Fibroblast of lung (primary cell): ENCODE results near the gene SIM1. TPM values are rescaled to one million over a fixed set of nuclear protein-coding genes. Genes with fewer than 3 reads are reported as not detected.

Source experiments
- DNase-seq, 2 donors: peaks; one replicate each; pipeline versions ENCODE4 v3.0.0 to v3.0.0-alpha.2; 2010; ENCODE audit warnings: low read depth in 2 of 2
- H2AFZ ChIP-seq: 2 replicates; pipeline ENCODE4 v1.5.1; 2012; ENCODE audit warnings: low read length, control low read depth, inconsistent platforms
- H3K27ac ChIP-seq: 2 replicates; pipeline ENCODE4 v1.5.1; 2011; ENCODE audit warnings: low read length, control low read depth; ENCODE audit not compliant: insufficient read depth
- H3K27me3 ChIP-seq: 2 replicates; pipeline ENCODE4 v1.5.1; 2011; ENCODE audit warnings: mild to moderate bottlenecking, low read length; ENCODE audit not compliant: control insufficient read depth, insufficient read depth
- H3K36me3 ChIP-seq: 2 replicates; pipeline ENCODE4 v1.5.1; 2011; ENCODE audit warnings: low read length; ENCODE audit not compliant: control insufficient read depth, insufficient read depth
- H3K4me1 ChIP-seq: 2 replicates; pipeline ENCODE4 v1.5.1; 2011; ENCODE audit warnings: low read length; ENCODE audit not compliant: control insufficient read depth, insufficient read depth; ENCODE audit errors: extremely low read depth
- H3K4me2 ChIP-seq: 2 replicates; pipeline ENCODE4 v1.5.1; 2011; ENCODE audit warnings: low read length, control low read depth; ENCODE audit not compliant: insufficient read depth; ENCODE audit errors: extremely low read depth
- H3K4me3 ChIP-seq, 4 experiments: fragments of 200-600 bp in 1 of 4; sonication (generic) in 1 of 4; replicated peaks in 1 of 4; 2 replicates each; pipeline ENCODE4 v1.5.1; 2011 to 2016; ENCODE audit warnings: low read length in 4 of 4, low read depth in 3 of 4, mild to moderate bottlenecking in 3 of 4, control low read depth in 2 of 4, inconsistent platforms in 1 of 4, mixed read lengths in 1 of 4; ENCODE audit not compliant: insufficient read depth in 1 of 4; ENCODE audit errors: control extremely low read depth in 1 of 4
- H3K79me2 ChIP-seq: 2 replicates; pipeline ENCODE4 v1.5.1; 2012; ENCODE audit warnings: mild to moderate bottlenecking, low read length, inconsistent platforms; ENCODE audit not compliant: control insufficient read depth, insufficient read depth
- H3K9ac ChIP-seq: 2 replicates; pipeline ENCODE4 v1.5.1; 2011; ENCODE audit warnings: mild to moderate bottlenecking, low read length, control low read depth; ENCODE audit not compliant: insufficient read depth
- H3K9me3 ChIP-seq: 2 replicates; pipeline ENCODE4 v1.5.1; 2012; ENCODE audit warnings: low read depth, low read length; ENCODE audit not compliant: control insufficient read depth, insufficient read depth
- H4K20me1 ChIP-seq: 2 replicates; pipeline ENCODE4 v1.5.1; 2011; ENCODE audit warnings: low read length; ENCODE audit not compliant: control insufficient read depth, insufficient read depth; ENCODE audit errors: extremely low read depth
- EZH2 ChIP-seq: IDR thresholded peaks from 2 replicates; pipeline ENCODE4 v1.5.1; 2012; ENCODE audit warnings: low read length, control low read depth, mild to moderate bottlenecking; ENCODE audit errors: missing control alignments
- polyA plus RNA-seq, 2 donors: library from polyadenylated mRNA; depleted of rRNA in 1 of 2; stranded (reverse) in 1 of 2; unstranded in 1 of 2; fragments of >200 nt; gene quantifications; 2 replicates each; pipeline ENCODE4 v1.2.1, GENCODE V29; 2011 to 2012; ENCODE audit warnings: missing spikeins in 1 of 2
- total RNA-seq: library from RNA; depleted of rRNA; stranded (reverse); fragments of >200 nt; gene quantifications from 2 replicates; pipeline ENCODE4 v1.2.1, GENCODE V29; 2014
- TF ChIP-seq, protein P1 (sequence below), 2 donors: IDR thresholded peaks in 1 of 2; conservative IDR thresholded peaks in 1 of 2; 1 replicate in 1 of 2; 2 replicates in 1 of 2; pipeline ENCODE4 v1.5.1; 2011 to 2012; ENCODE audit warnings: low read length in 2 of 2, control low read depth in 1 of 2, inconsistent platforms in 1 of 2, low read depth in 1 of 2, mild to moderate bottlenecking in 1 of 2

Gene SIM1
- total and polyA plus RNA-seq, 2 donors (not counting 1 experiment from before 2014, with no cell fraction given): not detected

DNA sequence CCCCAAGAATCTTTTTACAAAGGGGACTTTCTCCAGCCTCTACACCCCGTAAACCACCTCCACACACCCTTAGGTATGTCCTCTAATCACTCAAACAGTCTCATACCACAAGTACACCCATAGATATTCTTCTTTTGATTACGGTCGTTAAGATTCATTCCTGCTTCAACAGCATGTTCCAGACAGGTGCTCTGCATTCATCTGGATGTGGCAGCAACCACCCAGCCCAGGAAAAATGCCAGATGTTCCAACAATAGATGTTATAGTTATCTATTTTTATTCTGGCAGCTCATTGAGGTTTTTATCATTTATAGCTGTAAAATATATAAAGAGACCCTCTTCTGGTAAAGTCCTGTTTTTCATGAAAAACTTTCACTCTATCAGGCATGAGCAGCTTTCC lies 60.7 kb downstream of the SIM1 start:
- no peaks in the 10 kb centered on the region for H3K36me3 ChIP-seq
- no peak overlapping the region for H3K27ac ChIP-seq
- H3K79me2 ChIP-seq: no peaks in the 10 kb centered on the region
- no peaks in the 10 kb centered on the region for H4K20me1 ChIP-seq
- H3K4me2 ChIP-seq: no peak overlapping the region
- TF ChIP-seq, protein P1, sequence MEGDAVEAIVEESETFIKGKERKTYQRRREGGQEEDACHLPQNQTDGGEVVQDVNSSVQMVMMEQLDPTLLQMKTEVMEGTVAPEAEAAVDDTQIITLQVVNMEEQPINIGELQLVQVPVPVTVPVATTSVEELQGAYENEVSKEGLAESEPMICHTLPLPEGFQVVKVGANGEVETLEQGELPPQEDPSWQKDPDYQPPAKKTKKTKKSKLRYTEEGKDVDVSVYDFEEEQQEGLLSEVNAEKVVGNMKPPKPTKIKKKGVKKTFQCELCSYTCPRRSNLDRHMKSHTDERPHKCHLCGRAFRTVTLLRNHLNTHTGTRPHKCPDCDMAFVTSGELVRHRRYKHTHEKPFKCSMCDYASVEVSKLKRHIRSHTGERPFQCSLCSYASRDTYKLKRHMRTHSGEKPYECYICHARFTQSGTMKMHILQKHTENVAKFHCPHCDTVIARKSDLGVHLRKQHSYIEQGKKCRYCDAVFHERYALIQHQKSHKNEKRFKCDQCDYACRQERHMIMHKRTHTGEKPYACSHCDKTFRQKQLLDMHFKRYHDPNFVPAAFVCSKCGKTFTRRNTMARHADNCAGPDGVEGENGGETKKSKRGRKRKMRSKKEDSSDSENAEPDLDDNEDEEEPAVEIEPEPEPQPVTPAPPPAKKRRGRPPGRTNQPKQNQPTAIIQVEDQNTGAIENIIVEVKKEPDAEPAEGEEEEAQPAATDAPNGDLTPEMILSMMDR (conservative IDR thresholded peaks at IDR 0.05 in 1 of 2, IDR thresholded peaks at IDR 0.05 in 1 of 2; ENCODE audit: low read depth in 1 of 2, low read length in 2 of 2): no peak
- no peak for TF ChIP-seq EZH2
- H3K27me3 ChIP-seq: no peaks in the 10 kb centered on the region
- H3K4me3 ChIP-seq: no peak overlapping the region
- DNase-seq: no peak
- H3K9me3 ChIP-seq: no peaks in the 10 kb centered on the region
- no peak overlapping the region for H2AFZ ChIP-seq
- no peaks in the 10 kb centered on the region for H3K4me1 ChIP-seq
- no peak overlapping the region for H3K9ac ChIP-seq

DNA sequence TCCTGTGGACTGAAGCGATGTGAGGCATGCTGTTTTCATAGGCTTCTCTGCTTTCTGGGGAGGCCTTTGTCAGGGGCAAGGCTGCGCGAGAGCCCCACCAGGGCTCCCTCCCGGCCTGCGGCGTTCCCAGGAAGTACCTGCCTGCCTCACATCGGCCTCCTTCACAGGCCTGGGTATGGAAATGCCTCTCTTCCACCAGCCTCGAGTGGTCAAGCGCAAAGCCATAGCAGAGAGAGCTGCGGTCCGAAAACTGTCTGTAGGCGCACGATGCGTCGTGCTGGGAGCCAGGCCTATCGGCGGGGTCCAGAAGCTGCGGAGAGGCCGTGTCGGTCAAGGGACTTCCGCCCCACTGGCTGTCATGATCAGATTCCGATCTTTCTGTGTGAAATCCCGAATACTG lies 71.2 kb downstream of the SIM1 start:
- H3K36me3 ChIP-seq: no peaks in the 10 kb centered on the region
- H3K4me1 ChIP-seq: no peaks in the 10 kb centered on the region
- no peak overlapping the region for H3K9ac ChIP-seq
- H3K27me3 ChIP-seq: no peaks in the 10 kb centered on the region
- H3K4me3 ChIP-seq: no peak overlapping the region
- no peak overlapping the region for H3K27ac ChIP-seq
- H3K79me2 ChIP-seq: no peaks in the 10 kb centered on the region
- H3K9me3 ChIP-seq: no peaks in the 10 kb centered on the region
- no peak for DNase-seq
- H4K20me1 ChIP-seq: no peaks in the 10 kb centered on the region
- H2AFZ ChIP-seq: no peak overlapping the region
- no peak overlapping the region for H3K4me2 ChIP-seq
- TF ChIP-seq, protein P1 (conservative IDR thresholded peaks at IDR 0.05 in 1 of 2, IDR thresholded peaks at IDR 0.05 in 1 of 2; ENCODE audit: low read depth in 1 of 2, low read length in 2 of 2): no peak
- TF ChIP-seq EZH2: no peak

DNA sequence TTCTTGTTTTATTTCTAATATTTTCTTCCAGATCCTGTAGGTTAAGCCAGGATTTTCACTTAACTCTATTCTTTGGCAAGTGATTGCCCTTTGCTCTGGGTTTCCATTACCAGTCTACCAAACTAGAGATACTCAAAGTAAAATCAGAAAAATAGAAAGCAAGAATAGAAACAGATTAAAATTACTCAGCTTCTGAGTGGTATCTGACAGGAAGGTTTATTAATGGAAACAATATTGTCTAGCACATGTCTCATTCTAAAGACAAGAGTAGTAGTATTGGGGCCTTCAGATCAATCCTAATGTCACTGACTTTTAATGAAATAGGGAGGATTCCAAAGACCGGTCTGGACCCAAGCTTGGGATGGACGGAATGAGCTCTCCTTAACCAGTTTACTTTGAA lies 72.3 kb downstream of the SIM1 start:
- H3K9me3 ChIP-seq: no peaks in the 10 kb centered on the region
- H3K9ac ChIP-seq: no peak overlapping the region
- DNase-seq: no peak
- no peak overlapping the region for H3K4me2 ChIP-seq
- H3K27me3 ChIP-seq: no peaks in the 10 kb centered on the region
- no peak overlapping the region for H2AFZ ChIP-seq
- no peaks in the 10 kb centered on the region for H3K79me2 ChIP-seq
- no peak overlapping the region for H3K27ac ChIP-seq
- H3K4me3 ChIP-seq: no peak overlapping the region
- H3K4me1 ChIP-seq: no peaks in the 10 kb centered on the region
- TF ChIP-seq, protein P1 (conservative IDR thresholded peaks at IDR 0.05 in 1 of 2, IDR thresholded peaks at IDR 0.05 in 1 of 2; ENCODE audit: low read depth in 1 of 2, low read length in 2 of 2): no peak
- no peak for TF ChIP-seq EZH2
- H3K36me3 ChIP-seq: no peaks in the 10 kb centered on the region
- no peaks in the 10 kb centered on the region for H4K20me1 ChIP-seq
